ENCODE data around the gene SLAMF1. TPM values are rescaled to one million over a fixed set of nuclear protein-coding genes. Genes with fewer than 3 reads are reported as not detected.

Gene SLAMF1
- polyA plus RNA-seq, 3 donors = 0.10 to 0.13 (median 0.11) TPM

DNA sequence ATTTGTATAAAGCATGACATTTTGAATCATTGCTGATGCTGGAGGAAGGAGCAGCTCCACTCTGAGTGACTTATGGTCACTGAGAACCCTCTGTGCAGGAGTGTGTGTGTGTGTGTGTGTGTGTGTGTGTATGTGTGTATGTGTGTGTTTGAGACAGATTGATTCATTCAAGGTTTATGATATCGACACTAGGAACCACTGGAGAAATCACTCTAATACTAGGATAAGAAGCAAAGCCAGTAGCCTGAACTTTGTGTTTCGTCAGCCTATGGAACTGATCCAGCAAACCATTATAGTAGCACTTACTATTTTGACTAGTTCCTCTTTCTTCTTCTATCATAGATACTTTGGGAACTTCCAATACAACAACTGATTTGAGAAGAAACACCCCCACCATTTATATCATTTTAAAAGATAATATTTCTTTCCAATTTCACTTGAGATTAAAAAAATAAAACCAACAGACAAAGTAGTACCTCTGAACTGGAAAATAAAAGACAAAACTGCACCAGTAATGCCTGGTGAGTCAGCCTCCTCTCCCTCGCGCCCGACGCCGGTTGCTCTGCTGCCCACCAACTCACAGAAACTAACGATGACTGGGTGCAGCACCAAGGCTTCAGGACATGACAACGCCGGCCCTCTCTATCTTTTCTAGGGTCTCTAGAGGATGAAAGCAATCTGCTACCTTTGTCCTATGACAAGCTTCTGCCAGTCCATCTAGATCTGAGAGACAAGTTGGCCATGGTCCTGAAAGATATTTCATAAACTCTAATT lies 20.9 kb downstream of the SLAMF1 start:
- no peak for DNase-seq (ENCODE audit: low read depth in 3 of 3, low spot score in 2 of 3)

- DNase-seq (ENCODE audit: low read depth in 3 of 3, low spot score in 2 of 3) = no peak
Measured at GRCh38 chr1:160625321-160625720, 21.5 kb downstream of the SLAMF1 start.

DNA sequence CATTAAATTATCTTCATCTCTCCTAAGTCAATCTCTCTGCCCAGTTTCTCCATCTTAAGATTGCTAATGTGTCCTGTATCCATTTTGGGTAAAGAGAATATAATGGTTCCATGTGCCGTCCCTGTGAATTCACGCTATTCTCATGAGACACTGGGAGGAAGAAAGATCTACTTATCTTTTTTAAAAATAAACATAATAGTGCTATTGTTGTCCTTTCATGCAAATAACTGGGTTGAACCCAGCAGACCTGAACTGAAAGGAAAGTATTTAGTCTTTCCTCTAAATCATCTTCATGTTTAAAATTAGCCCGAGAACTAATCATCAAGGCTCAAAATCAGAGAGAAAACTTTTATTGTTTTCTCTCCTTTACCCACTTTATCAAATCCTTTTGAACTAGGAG lies 22.4 kb downstream of the SLAMF1 start:
- DNase-seq (ENCODE audit: low read depth in 3 of 3, low spot score in 2 of 3) = no peak

DNA sequence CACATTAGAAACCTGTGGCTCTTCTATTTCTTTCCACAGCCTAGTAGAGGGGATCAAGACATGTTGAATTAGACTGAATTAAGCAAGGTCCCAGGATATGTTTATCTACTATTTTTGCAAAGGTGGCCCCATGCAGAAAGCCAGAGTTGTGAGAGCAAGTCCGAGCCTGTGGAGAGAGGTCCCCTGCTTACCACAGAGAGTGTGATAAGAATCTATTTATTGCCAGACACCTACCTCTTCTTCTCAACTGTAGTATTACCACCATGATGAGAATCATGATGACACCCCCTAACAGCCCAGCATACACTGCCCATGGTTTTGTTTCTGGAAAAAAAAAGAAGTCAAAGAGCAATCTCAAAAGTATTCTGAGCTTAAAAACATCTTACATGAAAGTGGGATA lies 23.0 kb downstream of the SLAMF1 start:
- DNase-seq (ENCODE audit: low read depth in 3 of 3, low spot score in 2 of 3) = no peak

GRCh38 chr1:160623227-160623633 lies 23.6 kb downstream of the SLAMF1 start:
- DNase-seq (ENCODE audit: low read depth in 3 of 3, low spot score in 2 of 3) = no peak

- DNase-seq (ENCODE audit: low read depth in 3 of 3, low spot score in 2 of 3) = no peak
Measured at GRCh38 chr1:160622501-160623226, 24.2 kb downstream of the SLAMF1 start.

DNA sequence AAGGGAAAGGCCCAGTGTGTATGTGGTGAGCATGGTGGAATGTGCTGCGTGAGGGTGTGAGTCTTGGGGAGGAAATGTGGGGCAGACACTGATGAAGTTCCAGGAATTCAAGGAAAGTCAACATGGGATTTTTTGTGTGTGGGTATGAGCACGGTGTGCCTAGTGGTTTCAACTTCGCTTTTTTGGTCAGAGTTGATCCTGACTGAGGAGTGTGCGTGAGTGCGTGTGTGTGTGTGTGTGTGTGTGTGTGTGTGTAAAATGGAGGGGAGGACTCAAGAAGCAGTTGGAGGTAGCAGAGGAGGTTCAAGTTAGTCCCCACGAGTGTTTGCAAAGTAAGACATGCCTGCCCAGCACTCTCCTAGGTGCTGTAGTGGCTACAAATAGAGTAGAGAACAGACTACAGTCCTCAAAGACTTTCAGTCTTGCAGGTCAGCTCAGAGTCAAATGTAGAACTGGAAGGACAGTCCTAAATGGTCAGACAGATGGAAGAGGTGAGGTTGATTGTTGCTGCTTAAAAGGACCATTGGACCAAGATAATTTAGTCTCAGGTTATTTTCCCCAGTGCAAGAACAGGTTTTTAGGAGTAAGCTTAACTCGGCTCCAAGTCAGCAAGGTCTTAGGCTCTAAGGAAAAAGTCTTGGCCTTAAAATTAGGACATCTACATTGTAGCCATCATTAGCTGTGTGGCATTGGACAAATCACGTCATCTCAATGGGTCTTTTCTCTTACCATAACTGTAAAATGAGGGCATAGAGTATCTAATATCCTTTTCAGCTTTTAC lies 25.0 kb downstream of the SLAMF1 start:
- DNase-seq (ENCODE audit: low read depth in 3 of 3, low spot score in 2 of 3) = no peak

DNA sequence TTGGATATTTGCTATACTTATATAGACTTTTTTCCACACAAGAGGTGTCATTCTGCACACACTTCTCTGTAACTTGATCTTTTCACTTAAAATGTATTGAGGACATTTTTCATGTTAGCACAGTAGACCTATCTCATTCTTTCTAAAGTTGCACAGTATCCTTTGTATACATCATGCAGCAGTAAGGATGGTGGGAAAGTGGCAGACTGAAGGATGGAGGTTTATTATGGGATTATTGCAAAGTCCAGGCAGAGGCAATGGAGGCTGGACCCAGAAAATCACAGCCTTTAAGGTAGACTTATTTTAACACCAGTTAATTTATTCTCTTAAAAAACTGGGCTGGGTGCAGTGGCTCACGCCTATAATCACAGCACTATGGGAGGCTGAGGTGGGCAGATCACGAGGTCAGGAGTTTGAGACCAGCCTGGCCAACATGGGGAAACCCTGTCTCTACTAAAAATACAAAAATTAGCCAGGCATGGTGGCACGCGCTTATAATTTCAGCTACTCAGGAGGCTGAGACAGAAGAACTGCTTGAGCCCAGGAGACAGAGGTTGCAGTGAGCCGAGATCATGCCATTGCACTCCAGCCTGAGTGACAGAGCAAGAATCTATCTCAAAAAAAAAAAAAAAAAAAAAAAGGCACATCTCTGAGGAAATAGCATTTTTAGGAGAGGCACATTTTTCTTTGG lies 25.8 kb downstream of the SLAMF1 start:
- DNase-seq (ENCODE audit: low read depth in 3 of 3, low spot score in 2 of 3) = no peak

GRCh38 chr1:160619742-160620277 lies 27.0 kb downstream of the SLAMF1 start:
- DNase-seq (ENCODE audit: low read depth in 3 of 3, low spot score in 2 of 3) = no peak

DNA sequence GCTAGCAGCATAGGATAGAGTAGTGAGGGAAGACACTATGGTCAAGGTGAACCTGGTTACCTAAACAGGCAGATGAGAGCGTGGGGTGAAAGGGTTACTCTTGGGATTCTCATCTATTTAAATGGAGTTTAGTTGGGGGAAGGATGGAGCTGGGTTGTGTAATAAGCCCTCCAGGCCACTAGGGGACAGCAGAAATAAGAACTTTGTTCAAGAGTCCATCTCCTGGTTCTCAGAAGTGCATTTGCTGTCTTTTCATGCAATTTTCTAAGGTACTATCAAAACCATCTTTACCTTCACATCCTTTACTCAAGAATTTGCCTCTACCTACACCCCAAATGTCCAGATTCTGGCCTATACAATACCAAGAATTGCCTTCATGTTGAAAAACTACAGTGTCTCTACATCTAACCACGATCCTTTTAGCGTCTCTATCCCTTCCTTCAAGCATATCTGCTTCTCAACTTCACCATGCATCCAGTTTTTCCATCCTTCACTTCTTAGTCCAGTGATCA lies 28.0 kb downstream of the SLAMF1 start:
- DNase-seq (ENCODE audit: low read depth in 3 of 3, low spot score in 2 of 3) = no peak

DNA sequence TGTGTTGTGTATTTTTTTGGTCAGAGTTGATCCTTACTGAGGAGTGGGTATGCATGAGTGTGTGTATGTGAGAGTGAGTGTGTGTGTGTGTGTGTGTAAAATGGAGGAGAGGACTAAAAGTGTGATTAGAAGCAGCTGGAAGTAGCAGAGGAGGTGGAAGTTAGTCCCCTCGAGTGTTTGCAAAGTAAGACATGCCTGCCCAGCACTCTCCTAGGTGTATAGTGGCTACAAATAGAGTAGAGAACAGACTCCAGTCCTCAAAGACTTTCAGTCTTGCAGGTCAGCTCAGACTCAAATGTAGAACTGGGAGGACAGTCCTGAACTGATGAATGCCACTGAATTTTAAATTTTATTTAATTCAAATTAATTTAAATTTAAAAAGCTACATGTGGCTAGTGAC lies 28.5 kb downstream of the SLAMF1 start:
- no peak for DNase-seq (ENCODE audit: low read depth in 3 of 3, low spot score in 2 of 3)

DNA sequence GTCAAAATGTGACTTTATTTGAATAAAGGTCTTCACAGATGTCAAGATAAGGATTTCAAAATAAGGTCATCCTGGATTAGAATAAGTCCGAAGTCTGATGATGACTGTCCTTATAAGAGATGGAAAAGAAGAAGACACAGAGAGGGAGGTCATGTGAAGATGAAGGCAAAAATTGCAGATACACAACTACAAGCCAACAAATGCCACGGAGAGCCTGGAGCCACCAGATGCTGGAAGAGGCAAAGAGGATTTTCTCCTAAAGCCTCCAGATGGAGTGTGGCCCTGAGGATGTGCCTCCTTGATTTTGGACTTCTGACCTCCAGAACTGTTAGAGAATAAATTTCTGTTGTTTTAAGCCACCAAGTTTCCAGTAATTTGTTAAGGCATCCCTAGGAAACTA lies 31.2 kb downstream of the SLAMF1 start:
- DNase-seq (ENCODE audit: low read depth in 3 of 3, low spot score in 2 of 3) = no peak

- no peak for DNase-seq (ENCODE audit: low read depth in 3 of 3, low spot score in 2 of 3)
Measured at GRCh38 chr1:160614410-160614809, 32.4 kb downstream of the SLAMF1 start.

- DNase-seq (ENCODE audit: low read depth in 3 of 3, low spot score in 2 of 3) = no peak
Measured at GRCh38 chr1:160612613-160613218, 34.1 kb downstream of the SLAMF1 start.

DNA sequence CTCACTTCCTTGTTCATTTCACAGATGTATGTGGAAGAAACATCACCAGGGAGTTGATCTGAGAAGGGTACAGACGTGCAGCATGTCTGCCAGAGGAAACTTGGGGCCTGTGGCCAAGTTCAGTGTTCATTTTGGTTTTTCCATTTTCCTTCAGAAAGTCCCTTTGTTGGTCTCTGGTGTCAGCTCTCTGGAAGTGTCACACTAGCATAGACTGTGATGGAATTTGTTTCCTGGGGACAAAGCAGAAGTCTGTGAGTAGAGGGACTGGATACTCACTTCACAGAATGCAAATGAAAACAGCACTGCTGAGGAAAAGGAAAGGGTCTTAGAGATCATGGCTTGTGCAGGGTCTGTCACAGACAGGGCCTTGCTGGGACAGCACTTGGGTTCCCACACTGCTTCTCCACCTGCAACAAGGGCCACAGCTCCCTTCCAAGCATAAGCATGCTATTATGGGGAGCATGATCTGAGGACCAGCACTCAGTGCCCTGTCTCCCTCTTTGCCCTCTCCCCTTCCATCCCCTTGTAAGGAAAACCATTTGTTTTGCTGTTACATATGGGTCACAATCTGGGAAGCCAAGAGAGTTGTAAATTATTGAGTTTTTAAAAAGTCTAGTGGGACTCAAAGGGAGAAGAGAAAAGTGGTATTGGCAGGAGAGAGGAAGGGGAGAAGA lies 36.1 kb downstream of the SLAMF1 start:
- no peak for DNase-seq (ENCODE audit: low read depth in 3 of 3, low spot score in 2 of 3)

GRCh38 chr1:160608941-160609340 lies 37.9 kb downstream of the SLAMF1 start:
- DNase-seq (ENCODE audit: low read depth in 3 of 3, low spot score in 2 of 3) = no peak

DNA sequence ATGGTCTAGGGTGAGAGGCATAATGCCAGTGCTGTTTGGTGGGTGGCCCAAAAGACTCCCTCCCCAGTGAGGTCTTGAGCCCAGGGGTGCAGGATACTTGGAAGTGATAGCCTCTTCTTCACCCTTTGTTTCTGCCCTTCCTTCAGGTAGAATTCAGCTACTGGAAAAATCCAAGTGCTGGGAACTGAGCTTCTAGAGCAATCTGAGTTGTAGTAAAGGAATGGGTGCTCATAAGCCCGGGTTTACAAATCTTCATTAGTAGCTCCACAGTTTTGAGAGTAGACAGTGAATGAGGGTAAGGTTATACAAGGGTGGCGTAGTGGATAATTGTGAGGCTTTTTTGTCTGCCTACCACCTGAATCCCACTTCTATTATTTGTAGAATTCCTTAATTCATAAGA lies 38.3 kb downstream of the SLAMF1 start:
- DNase-seq (ENCODE audit: low read depth in 3 of 3, low spot score in 2 of 3) = no peak

DNA sequence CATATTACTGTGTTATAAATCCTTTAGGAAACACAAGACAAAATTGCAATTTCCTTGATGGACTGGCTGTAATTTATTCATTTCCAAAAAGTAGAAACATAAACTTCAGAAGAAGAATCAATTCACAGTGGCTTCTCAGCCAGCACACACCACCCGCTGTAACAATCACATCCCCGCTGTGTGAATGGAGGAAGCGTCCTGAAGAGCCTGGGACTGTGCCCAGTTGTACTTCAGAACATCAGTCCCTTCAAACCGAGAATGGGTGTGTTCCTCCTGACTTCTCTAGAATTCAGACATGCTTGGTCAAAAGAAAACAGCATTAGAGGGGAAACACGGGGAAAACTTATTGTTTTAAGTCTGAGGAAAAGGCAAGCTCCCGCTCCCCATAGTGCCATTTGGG lies 38.8 kb downstream of the SLAMF1 start:
- DNase-seq (ENCODE audit: low read depth in 3 of 3, low spot score in 2 of 3) = no peak

DNA sequence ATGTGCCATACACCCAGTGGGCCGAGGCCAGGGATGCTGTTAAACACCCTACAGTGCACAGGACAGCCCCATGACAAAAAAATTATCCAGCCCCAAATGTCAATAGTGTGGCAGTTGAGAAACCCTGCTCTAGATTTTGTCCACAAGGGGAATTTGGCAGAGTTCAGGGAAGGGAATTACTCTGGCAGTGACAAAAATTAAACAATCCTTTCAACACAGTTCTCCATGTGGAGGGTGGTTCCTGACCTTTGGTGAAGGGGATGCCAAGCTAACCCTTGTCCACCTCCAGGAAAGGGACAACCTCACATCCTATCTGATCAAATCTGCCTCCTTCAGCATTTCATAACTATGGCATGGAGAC lies 39.2 kb downstream of the SLAMF1 start:
- no peak for DNase-seq (ENCODE audit: low read depth in 3 of 3, low spot score in 2 of 3)
